ENCODE measurements around the gene BSCL2.
"Not testable (repeated sequence)": the region's sequence is repeated elsewhere in the genome, so short reads cannot be mapped to it uniquely, and the experiment has no call there.

Gene BSCL2

GRCh38 chr11:62719302-62719978 is 12.2 kb upstream of the BSCL2 start:
- no peak for DNase-seq (ENCODE audit: low spot score)

DNA sequence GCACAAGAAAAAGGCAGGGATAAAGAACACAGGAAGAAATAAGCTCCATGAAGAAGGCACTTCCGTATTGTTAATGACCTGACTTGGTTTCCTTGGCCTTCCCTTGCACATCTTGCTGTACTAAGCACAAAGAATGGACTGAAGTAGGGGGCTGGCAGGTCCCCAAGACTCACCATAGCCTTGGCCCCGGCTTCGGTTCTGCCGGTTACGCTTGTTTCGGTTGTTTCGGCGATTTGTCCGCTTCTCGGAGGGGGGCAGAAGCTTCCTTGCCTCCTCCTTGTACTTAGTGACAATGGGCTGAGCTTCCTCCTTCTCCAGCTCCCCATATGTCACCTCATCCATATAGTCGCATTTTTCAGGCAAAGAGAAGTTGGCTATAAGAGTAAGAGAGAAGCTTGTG is 9.6 kb upstream of the BSCL2 start:
- no peak for DNase-seq (ENCODE audit: low spot score)

- no peak for DNase-seq (ENCODE audit: low spot score)
Measured at GRCh38 chr11:62716206-62716605, 9.0 kb upstream of the BSCL2 start.

GRCh38 chr11:62715150-62716130 is 8.2 kb upstream of the BSCL2 start:
- DNase-seq (ENCODE audit: low spot score): no peak

DNA sequence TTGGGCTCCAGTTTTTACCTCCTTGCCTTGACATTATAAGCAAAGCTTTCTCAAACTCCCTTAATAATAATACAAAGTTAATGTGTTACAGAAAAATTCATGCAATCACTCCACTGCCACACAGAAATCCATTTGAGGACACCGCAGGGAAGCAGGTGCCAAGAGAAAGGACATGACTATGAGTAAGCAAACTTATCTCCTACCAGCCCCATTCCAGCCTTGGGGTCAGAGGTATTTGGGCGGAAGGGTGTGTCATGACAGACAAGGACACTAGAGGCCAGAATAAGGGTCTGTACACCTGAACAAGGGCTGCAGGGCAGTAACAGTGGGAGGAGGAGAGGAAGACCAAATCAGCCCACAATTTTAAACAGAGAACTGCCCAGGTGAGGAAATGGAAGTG is 6.1 kb upstream of the BSCL2 start:
- DNase-seq (ENCODE audit: low spot score): no peak

DNA sequence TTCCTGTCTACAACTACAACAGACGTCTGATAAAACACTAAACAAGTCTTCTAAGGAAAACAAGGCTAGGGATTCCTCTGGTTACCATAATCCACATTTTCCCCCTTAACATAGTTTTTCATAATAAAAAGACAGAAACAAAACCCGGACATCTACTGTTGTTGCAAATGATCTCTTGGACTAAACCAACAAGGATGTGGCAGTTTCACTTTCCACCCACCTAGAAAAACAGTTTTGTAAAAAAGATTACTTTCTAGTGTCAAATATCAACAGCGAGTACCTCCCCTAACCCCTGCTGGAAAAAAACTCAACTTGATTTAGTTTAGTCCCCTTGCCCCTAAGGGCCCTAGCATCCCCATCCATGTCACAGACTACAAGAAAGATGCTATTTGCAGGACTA is 5.6 kb upstream of the BSCL2 start:
- DNase-seq (ENCODE audit: low spot score): no peak

DNA sequence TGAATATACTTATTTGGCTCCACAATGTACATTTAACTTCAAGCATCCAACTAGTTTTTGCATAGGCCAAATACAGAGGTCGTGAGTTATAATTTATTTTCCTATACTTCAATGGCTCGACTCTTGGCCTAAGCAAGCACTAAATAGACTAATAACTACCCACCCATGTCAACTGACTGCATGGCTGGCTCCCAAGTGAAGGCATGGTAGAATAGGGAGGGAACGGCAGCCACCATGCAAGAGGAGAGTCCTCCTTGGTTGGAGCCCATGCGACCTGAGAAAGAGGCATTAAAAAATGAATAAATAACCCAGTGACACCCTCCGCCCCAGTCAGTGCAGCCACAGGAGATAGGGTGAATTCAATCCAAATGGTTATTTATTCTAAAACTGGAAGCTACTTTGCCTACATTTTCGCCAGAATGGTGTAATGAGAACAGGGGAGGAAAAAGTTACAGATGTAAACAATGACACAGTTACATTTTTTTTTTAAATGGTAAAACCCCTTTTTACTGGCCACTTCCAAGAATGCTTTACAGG is 5.1 kb upstream of the BSCL2 start:
- no peak for DNase-seq (ENCODE audit: low spot score)

- no peak for DNase-seq (ENCODE audit: low spot score)
Measured at GRCh38 chr11:62710001-62710345, 2.7 kb upstream of the BSCL2 start.

DNA sequence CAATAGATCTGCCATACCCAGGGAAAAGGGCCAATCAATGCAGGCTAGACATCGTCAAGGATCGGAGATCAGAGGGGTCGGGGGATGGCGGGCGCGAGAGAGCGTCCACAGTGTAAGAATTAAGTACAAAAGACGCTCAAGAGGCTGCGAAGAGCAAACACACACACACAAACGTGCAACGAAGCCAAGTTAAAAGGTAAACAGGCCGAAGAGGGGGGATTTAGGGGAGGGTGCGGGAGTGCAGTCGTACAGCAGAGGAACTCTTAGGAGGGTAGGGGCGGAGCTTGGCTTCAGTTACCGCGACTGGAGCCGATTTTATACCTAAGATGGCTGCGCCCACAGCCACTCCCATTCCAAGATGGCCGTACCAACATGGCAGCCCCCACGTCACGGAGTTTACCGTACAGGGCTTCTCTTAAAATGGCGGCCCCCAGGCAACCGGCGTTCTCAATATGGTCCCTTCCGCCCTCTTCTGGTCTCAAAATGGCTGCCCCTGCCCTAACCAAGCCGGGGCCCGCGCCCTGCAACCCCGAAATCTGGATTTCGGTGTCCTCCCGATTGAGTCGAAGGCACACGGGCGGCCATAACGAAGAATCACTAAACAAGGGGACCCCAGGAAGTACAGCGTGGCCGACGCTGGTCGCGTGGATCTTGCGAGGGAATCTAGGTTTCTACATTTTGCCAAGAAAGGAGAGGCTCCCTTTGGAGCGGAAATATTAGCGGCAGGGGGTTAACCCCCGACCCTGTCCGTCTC is 2.2 kb upstream of the BSCL2 start:
- peak; percentile 98 for DNase-seq (ENCODE audit: low spot score)

GRCh38 chr11:62708793-62709192 is 1.6 kb upstream of the BSCL2 start:
- DNase-seq (ENCODE audit: low spot score): no peak

GRCh38 chr11:62708392-62708791 is 1.2 kb upstream of the BSCL2 start:
- DNase-seq (ENCODE audit: low spot score): no peak

GRCh38 chr11:62706850-62707247 is 375 bp downstream of the BSCL2 start:
- DNase-seq (ENCODE audit: low spot score): no peak

DNA sequence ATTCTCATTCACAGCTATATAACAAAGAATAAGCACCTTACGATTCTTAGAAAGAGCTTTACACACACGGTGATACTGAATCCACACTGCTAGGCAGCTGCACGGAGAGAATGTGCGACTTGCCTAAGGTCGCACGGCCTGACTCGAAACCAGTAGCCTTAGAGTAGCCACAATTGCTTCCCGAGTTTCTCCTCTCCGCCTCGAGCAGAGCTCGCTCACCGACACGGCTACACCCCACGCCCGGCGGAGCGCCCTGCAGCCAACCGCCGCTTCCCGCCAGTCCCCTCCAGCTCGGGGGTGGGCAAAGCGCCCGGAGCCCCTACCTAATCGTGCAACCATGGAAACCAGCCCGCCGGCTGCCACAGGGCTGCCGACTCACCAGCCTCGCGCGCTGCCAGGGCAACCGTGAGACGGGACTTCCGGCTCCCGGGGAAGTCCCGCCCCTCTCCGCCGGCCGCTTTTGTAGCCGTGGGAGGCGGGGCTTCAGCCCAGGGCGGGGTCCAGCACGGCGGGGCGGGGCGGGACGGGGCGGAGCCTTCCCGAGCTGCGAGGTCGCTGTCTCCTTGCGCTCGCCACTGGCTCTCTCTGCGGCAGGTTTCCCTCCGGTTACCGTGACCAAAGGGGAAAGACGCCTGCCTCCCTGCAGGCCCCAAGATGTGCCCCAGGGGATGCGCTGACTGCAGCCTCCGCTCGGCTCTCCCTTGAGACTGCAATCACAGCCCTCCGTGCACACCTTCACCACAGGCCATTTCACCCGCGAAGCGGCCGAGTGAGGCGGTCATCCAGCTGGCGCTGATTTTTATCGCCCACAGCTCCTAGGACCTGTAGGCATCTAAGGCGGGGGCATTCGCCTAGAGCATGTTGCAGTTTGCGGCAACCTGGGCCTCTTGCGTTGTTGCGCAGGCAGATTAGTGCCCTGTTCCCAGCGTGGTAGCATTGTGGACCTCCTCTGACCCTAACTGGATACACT is 1.1 kb downstream of the BSCL2 start:
- peak; percentile 90 for DNase-seq (ENCODE audit: low spot score)

- DNase-seq (ENCODE audit: low spot score): no peak
Measured at GRCh38 chr11:62705413-62705812, 1.8 kb downstream of the BSCL2 start.

- DNase-seq (ENCODE audit: low spot score): not testable (repeated sequence)
Measured at GRCh38 chr11:62703921-62704320, 3.3 kb downstream of the BSCL2 start.

- no peak for DNase-seq (ENCODE audit: low spot score)
Measured at GRCh38 chr11:62702246-62702645, 5.0 kb downstream of the BSCL2 start.

- DNase-seq (ENCODE audit: low spot score): peak; percentile 91
Measured at GRCh38 chr11:62694455-62695167, 12.6 kb downstream of the BSCL2 start.

GRCh38 chr11:62693624-62694023 is 13.6 kb downstream of the BSCL2 start:
- not testable (repeated sequence) for DNase-seq (ENCODE audit: low spot score)

DNA sequence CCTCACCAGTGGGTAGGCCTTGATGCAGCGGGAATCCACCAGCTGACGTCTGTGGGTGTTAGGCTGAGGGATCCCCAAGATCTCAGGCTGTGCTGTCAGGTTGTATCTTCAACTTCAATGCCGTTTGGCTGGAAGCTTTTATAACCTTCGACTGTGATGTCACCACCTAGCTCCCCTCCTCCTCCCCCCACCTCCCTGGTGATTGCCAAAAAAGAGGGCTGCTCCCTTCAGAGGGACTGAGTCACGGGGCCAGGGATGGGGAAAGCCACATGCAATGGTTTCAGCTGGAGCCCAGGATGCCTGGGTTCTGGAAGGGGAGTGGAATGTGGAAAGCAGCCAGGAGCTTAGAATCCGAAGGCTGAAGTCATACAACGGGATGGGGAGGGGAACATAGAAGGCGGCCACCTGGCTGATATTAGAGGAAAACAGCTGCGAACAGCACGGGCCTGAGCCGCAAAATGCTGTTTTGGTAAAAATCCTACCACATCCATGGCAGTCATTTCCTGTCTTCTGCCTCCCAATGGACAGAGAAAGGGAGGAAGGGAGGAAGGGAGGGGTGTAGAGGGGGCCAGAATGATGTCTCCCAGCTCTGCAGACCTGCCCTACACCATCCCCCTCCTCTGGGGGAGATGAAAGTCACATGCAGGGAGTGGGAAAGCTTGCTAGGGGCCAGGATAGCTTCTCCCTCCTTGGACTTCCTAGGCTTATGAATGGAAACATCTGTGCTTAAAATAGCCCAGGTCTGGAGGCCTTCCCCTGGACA is 17.6 kb downstream of the BSCL2 start, which contains the start of gene LRRN4CL:
Gene LRRN4CL (minus strand): TSS at position 110 of the 763 bp plus-strand sequence. CDS start 1,022 bp downstream, outside the sequence.
- DNase-seq (ENCODE audit: low spot score): no peak

- no peak for DNase-seq (ENCODE audit: low spot score)
Measured at GRCh38 chr11:62688491-62688890, 18.7 kb downstream of the BSCL2 start.
